Measurements from ENCODE around the gene TFB2M.

The TFB2M gene

GRCh38 chr1:246518456-246519205 lies 47.4 kb downstream of the TFB2M start:
- no peak for DNase-seq (ENCODE audit: low spot score)
- in situ Hi-C loops (cut with MboI; ENCODE audit: low pct_unique_long_range_greater_than_20kb, low sequenced_read_pairs, unreplicated experiment) = no loop called here
- no peak for TF ChIP-seq CTCF (IDR thresholded peaks at IDR 0.05; ENCODE audit: extremely low read depth, insufficient read depth, missing control alignments)

GRCh38 chr1:246517391-246517790 lies 48.7 kb downstream of the TFB2M start:
- no peak for DNase-seq (ENCODE audit: low spot score)
- in situ Hi-C loops (cut with MboI; ENCODE audit: low pct_unique_long_range_greater_than_20kb, low sequenced_read_pairs, unreplicated experiment) = no loop called here
- TF ChIP-seq CTCF (IDR thresholded peaks at IDR 0.05; ENCODE audit: extremely low read depth, insufficient read depth, missing control alignments) = no peak

- no peak for DNase-seq (ENCODE audit: low spot score)
- in situ Hi-C loops (cut with MboI; ENCODE audit: low pct_unique_long_range_greater_than_20kb, low sequenced_read_pairs, unreplicated experiment) = no loop called here
- TF ChIP-seq CTCF (IDR thresholded peaks at IDR 0.05; ENCODE audit: extremely low read depth, insufficient read depth, missing control alignments) = no peak
Observed at GRCh38 chr1:246516126-246516525, 49.9 kb downstream of the TFB2M start.

GRCh38 chr1:246515390-246516005 lies 50.6 kb downstream of the TFB2M start:
- in situ Hi-C loops (cut with MboI; ENCODE audit: low pct_unique_long_range_greater_than_20kb, low sequenced_read_pairs, unreplicated experiment) = no loop called here
- TF ChIP-seq CTCF (IDR thresholded peaks at IDR 0.05; ENCODE audit: extremely low read depth, insufficient read depth, missing control alignments) = no peak
- DNase-seq (ENCODE audit: low spot score) = no peak

GRCh38 chr1:246513619-246514343 lies 52.3 kb downstream of the TFB2M start:
- DNase-seq (ENCODE audit: low spot score) = no peak
- in situ Hi-C loops (cut with MboI; ENCODE audit: low pct_unique_long_range_greater_than_20kb, low sequenced_read_pairs, unreplicated experiment) = no loop called here
- TF ChIP-seq CTCF (IDR thresholded peaks at IDR 0.05; ENCODE audit: extremely low read depth, insufficient read depth, missing control alignments) = no peak

- DNase-seq (ENCODE audit: low spot score) = no peak
- TF ChIP-seq CTCF (IDR thresholded peaks at IDR 0.05; ENCODE audit: extremely low read depth, insufficient read depth, missing control alignments) = no peak
- in situ Hi-C loops (cut with MboI; ENCODE audit: low pct_unique_long_range_greater_than_20kb, low sequenced_read_pairs, unreplicated experiment) = no loop called here
Observed at GRCh38 chr1:246513041-246513440, 53.0 kb downstream of the TFB2M start.
